Endothelial cell of umbilical vein (primary cell): ENCODE data around the gene FHIT. TPM values are rescaled to one million over a fixed set of nuclear protein-coding genes. Genes with fewer than 3 reads are reported as not detected.

Experiments
- BruUV-seq: library from RNA; stranded (reverse); fragments of 400-500 nt; replicated peaks from 2 replicates; lab custom pipeline; 2021; lab: Mats Ljungman, UMichigan
- CTCF ChIA-PET: fragments of 300-600, 350-600 bp; sonication (Branson Sonifier 250); formaldehyde crosslinking; loops from one replicate; lab custom pipeline; 2021; ENCODE audit warnings: antibody characterized with exemption, inconsistent platforms; lab: Charles Lee
- POLR2A ChIA-PET: fragments of 300-600, 350-600 bp; sonication (Branson Sonifier 250); formaldehyde crosslinking; loops from one replicate; lab custom pipeline; 2021; ENCODE audit warnings: antibody characterized with exemption, inconsistent platforms; lab: Charles Lee
- DNase-seq: peaks from one replicate; pipeline ENCODE4 v3.0.0-alpha.2; 2011; ENCODE audit warnings: low read depth, low spot score
- FAIRE-seq: peaks from 2 replicates; lab custom pipeline; 2011; peaks lifted over from hg19 to GRCh38; lab: Jason Lieb, UNC
- H2AFZ ChIP-seq: 2 replicates; pipeline ENCODE4 v1.6.0; 2012; ENCODE audit warnings: low read depth, low read length, control low read depth, inconsistent platforms
- H3K27ac ChIP-seq: 2 replicates; pipeline ENCODE4 v1.5.1; 2011; ENCODE audit warnings: low read depth, mild to moderate bottlenecking, control low read depth, low read length, moderate library complexity; ENCODE audit not compliant: insufficient read depth
- H3K27me3 ChIP-seq, 2 experiments: 2 replicates each; pipeline versions ENCODE4 v1.6.0 to v1.6.1; 2011; ENCODE audit warnings: low read length in 2 of 2, mixed read lengths in 1 of 2; ENCODE audit not compliant: control insufficient read depth in 2 of 2, insufficient read depth in 2 of 2
- H3K36me3 ChIP-seq, 2 experiments: 2 replicates in 1 of 2; 3 replicates in 1 of 2; pipeline ENCODE4 v1.5.1; 2011; ENCODE audit warnings: low read length in 2 of 2, mild to moderate bottlenecking in 1 of 2, moderate library complexity in 1 of 2; ENCODE audit not compliant: control insufficient read depth in 2 of 2, insufficient read depth in 2 of 2; ENCODE audit errors: extremely low read depth in 1 of 2
- H3K4me1 ChIP-seq: 3 replicates; pipeline ENCODE4 v1.5.1; 2011; ENCODE audit warnings: mild to moderate bottlenecking, low read length; ENCODE audit not compliant: control insufficient read depth, insufficient read depth; ENCODE audit errors: extremely low read depth
- H3K4me2 ChIP-seq: 2 replicates; pipeline ENCODE4 v1.6.1; 2011; ENCODE audit warnings: low read length, control low read depth, mixed read lengths; ENCODE audit not compliant: insufficient read depth
- H3K4me3 ChIP-seq, 3 experiments: fragments of 200-600 bp in 1 of 3; sonication (generic), shearing (Covaris generic) in 1 of 3; replicated peaks in 1 of 3; 2 replicates each; pipeline ENCODE4 v1.5.1; 2011 to 2016; ENCODE audit warnings: control low read depth in 3 of 3, low read length in 3 of 3, mild to moderate bottlenecking in 2 of 3, inconsistent platforms in 1 of 3, low read depth in 1 of 3, moderate library complexity in 1 of 3; ENCODE audit not compliant: insufficient read depth in 1 of 3
- H3K79me2 ChIP-seq: 2 replicates; pipeline ENCODE4 v1.6.0; 2012; ENCODE audit warnings: low read length, inconsistent platforms; ENCODE audit not compliant: control insufficient read depth, insufficient read depth
- H3K9ac ChIP-seq: replicated peaks from 2 replicates; pipeline ENCODE3; 2011; ENCODE audit warnings: low read length, control low read depth; ENCODE audit not compliant: insufficient read depth; ENCODE audit errors: extremely low read depth
- H3K9me1 ChIP-seq: replicated peaks from 3 replicates; pipeline ENCODE4 v1.6.0; 2011; ENCODE audit warnings: mild to moderate bottlenecking, low read length; ENCODE audit not compliant: control insufficient read depth, insufficient read depth; ENCODE audit errors: extremely low read depth
- H3K9me3 ChIP-seq: replicated peaks from 2 replicates; pipeline ENCODE4 v1.5.1; 2012; ENCODE audit warnings: low read length, inconsistent platforms; ENCODE audit not compliant: control insufficient read depth, insufficient read depth
- H4K20me1 ChIP-seq: replicated peaks from 2 replicates; pipeline ENCODE3; 2011; ENCODE audit warnings: mild to moderate bottlenecking, low read length; ENCODE audit not compliant: control insufficient read depth, insufficient read depth; ENCODE audit errors: extremely low read depth
- EZH2 ChIP-seq: IDR thresholded peaks from 2 replicates; pipeline ENCODE4 v1.6.1; 2012; ENCODE audit warnings: borderline replicate concordance, low read depth, mild to moderate bottlenecking, moderate library complexity, low read length, inconsistent platforms; ENCODE audit not compliant: severe bottlenecking
- FOS ChIP-seq: IDR thresholded peaks from 2 replicates; pipeline ENCODE4 v1.6.1; 2011; ENCODE audit warnings: mild to moderate bottlenecking, low read length, moderate library complexity, borderline replicate concordance; ENCODE audit not compliant: insufficient read depth
- GATA2 ChIP-seq: IDR thresholded peaks from 2 replicates; pipeline ENCODE4 v1.7.0; 2011; ENCODE audit warnings: low read depth, mild to moderate bottlenecking, moderate library complexity, mixed read lengths, low read length; ENCODE audit not compliant: insufficient read length, insufficient read depth
- JUN ChIP-seq: IDR thresholded peaks from 2 replicates; pipeline ENCODE4 v1.6.1; 2011; ENCODE audit warnings: borderline replicate concordance, low read depth; ENCODE audit not compliant: insufficient read length, insufficient read depth
- MYC ChIP-seq: IDR thresholded peaks from one replicate; pipeline ENCODE4 v1.6.1; 2011; ENCODE audit warnings: mild to moderate bottlenecking, low read depth, low read length
- POLR2A ChIP-seq: IDR thresholded peaks from 2 replicates; pipeline ENCODE4 v1.6.1; 2012; ENCODE audit warnings: low read depth, mild to moderate bottlenecking, control low read depth, low read length
- POLR2AphosphoS5 ChIP-seq: IDR thresholded peaks from 2 replicates; pipeline ENCODE4 v1.6.1; 2012; ENCODE audit warnings: low read depth, mild to moderate bottlenecking, control low read depth, low read length, moderate library complexity; ENCODE audit not compliant: insufficient read depth
- dilution Hi-C: fragments of 300-500 bp; cut with MboI; formaldehyde crosslinking; loops from one replicate; pipeline ENCODE4 v1.15.0; 2019; ENCODE audit warnings: low sequenced_read_pairs; ENCODE audit not compliant: extremely low pct_ligation_motif_present
- intact Hi-C: fragments of 100-400 bp; cut with micrococcal nuclease; formaldehyde crosslinking; loops from one replicate; pipeline ENCODE4 v1.10.0; 2022
- polyA plus RNA-seq, 4 experiments: library from polyadenylated mRNA; depleted of rRNA in 3 of 4; stranded (reverse) in 3 of 4; unstranded in 1 of 4; fragments of >200 nt; gene quantifications; 2 replicates each; pipeline versions ENCODE4 v1.2.1 to v1.2.3, GENCODE V29; 2011 to 2012; ENCODE audit warnings: missing spikeins in 1 of 4
- total RNA-seq: library from RNA; stranded (reverse); gene quantifications from 2 replicates; pipeline ENCODE4 v1.2.3, GENCODE V29; 2021
- TF ChIP-seq, protein P1 (sequence below), 2 donors: IDR thresholded peaks; 1 replicate in 1 of 2; 2 replicates in 1 of 2; pipeline ENCODE4 v1.5.1; 2011; ENCODE audit warnings: low read length in 2 of 2, mild to moderate bottlenecking in 2 of 2, moderate library complexity in 2 of 2, control low read depth in 1 of 2, inconsistent platforms in 1 of 2, low read depth in 1 of 2; ENCODE audit not compliant: insufficient read depth in 1 of 2; ENCODE audit errors: extremely low read depth in 1 of 2
- TF ChIP-seq, protein P2 (sequence below): IDR thresholded peaks from 2 replicates; pipeline ENCODE4 v1.6.1; 2011; ENCODE audit not compliant: insufficient read depth, insufficient read length

FHIT gene
- total and polyA plus RNA-seq, 2 donors (not counting 3 experiments of a cell fraction or from before 2014, with no cell fraction given): 0.47 to 2.2 TPM

DNA sequence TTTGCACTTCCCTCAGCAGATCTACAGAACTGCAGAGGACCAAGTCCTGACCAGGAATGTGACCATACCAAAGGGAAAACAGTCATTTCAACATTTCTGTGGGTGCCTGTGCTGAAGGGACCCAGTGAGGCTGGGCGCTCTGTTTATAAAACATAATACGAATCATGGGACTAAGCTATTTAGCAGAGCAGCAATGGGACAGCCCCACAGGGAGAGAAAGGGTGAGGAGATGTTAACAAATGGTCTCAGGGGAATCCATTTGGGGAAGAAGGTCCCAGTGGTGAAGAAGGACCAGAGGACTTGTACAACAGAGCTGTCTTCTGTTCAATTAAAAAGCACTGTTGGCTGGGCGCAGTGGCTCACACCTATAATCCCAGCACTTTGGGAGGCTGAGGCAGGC, 1025.4 kb downstream of the FHIT start:
- no peak overlapping the region for H3K27ac ChIP-seq
- no peak overlapping the region for H3K9ac ChIP-seq
- no peaks in the 10 kb centered on the region for H3K79me2 ChIP-seq
- no peaks in the 10 kb centered on the region for H3K9me1 ChIP-seq
- CTCF ChIA-PET: no interaction called here
- BruUV-seq: no TSS peak
- intact Hi-C loops: no loop called here
- H3K4me1 ChIP-seq: no peaks in the 10 kb centered on the region
- dilution Hi-C loops: no loop called here
- POLR2A ChIA-PET: no interaction called here
- TF ChIP-seq JUN (no peak), POLR2A (no peak), GATA2 (no peak), POLR2AphosphoS5 (no peak), MYC (no peak), EZH2 (no peak), FOS (no peak)
- TF ChIP-seq, protein P1, sequence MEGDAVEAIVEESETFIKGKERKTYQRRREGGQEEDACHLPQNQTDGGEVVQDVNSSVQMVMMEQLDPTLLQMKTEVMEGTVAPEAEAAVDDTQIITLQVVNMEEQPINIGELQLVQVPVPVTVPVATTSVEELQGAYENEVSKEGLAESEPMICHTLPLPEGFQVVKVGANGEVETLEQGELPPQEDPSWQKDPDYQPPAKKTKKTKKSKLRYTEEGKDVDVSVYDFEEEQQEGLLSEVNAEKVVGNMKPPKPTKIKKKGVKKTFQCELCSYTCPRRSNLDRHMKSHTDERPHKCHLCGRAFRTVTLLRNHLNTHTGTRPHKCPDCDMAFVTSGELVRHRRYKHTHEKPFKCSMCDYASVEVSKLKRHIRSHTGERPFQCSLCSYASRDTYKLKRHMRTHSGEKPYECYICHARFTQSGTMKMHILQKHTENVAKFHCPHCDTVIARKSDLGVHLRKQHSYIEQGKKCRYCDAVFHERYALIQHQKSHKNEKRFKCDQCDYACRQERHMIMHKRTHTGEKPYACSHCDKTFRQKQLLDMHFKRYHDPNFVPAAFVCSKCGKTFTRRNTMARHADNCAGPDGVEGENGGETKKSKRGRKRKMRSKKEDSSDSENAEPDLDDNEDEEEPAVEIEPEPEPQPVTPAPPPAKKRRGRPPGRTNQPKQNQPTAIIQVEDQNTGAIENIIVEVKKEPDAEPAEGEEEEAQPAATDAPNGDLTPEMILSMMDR (IDR thresholded peaks at IDR 0.05; ENCODE audit: extremely low read depth in 1 of 2, insufficient read depth in 1 of 2, low read depth in 1 of 2, low read length in 2 of 2): no peak
- TF ChIP-seq, protein P2, sequence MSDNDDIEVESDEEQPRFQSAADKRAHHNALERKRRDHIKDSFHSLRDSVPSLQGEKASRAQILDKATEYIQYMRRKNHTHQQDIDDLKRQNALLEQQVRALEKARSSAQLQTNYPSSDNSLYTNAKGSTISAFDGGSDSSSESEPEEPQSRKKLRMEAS: no peak
- no peaks in the 10 kb centered on the region for H4K20me1 ChIP-seq
- no peak for FAIRE-seq
- H2AFZ ChIP-seq: no peak overlapping the region
- H3K9me3 ChIP-seq: no peaks in the 10 kb centered on the region
- no peak for DNase-seq
- H3K4me2 ChIP-seq: no peak overlapping the region
- H3K36me3 ChIP-seq: no peaks in the 10 kb centered on the region
- H3K4me3 ChIP-seq: no peak overlapping the region
- H3K27me3 ChIP-seq: no peaks in the 10 kb centered on the region
